HFF-Myc (cell line): ENCODE data around the gene COA6.
"Not testable (repeated sequence)": the region's sequence is repeated elsewhere in the genome, so short reads cannot be mapped to it uniquely, and the experiment has no call there.

Experiments used
- DNase-seq: peaks from one replicate; pipeline ENCODE4 v3.0.0-alpha.2; 2011; ENCODE audit warnings: low read depth; ENCODE audit errors: extremely low read depth
- H3K4me3 ChIP-seq: replicated peaks from 2 replicates; pipeline ENCODE4 v1.5.1; 2011; ENCODE audit warnings: low read depth, mild to moderate bottlenecking, control low read depth, low read length
- TF ChIP-seq, protein P1 (sequence below): IDR thresholded peaks from 2 replicates; pipeline ENCODE4 v1.5.1; 2012; ENCODE audit warnings: mild to moderate bottlenecking, low read depth, low read length, control low read depth; ENCODE audit errors: missing control alignments

COA6 gene

DNA sequence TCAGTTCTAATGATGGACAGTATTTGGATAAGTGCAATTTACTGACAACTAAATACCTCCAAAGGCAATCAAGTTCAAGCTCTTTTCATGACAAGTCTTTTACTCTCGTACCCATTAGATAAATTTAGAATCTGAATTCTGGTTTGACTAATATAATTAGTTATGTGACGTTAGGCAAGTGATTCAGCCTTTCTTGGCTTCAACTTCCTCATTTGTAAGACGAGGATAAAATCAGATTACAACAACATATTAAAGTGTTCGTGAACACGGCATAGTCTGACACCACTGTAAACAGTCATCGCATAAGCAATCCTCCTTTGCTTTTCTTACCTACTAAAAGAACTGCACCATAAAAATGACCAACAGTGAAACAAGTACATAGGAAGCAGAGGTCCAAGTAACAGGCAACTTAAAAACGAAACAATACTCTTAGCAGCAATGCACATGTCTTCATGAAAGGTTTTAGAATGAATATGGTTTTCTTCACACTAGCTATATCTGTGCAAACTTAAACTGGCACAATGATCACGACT is 25.7 kb downstream of the COA6 start:
- no peak for DNase-seq
- TF ChIP-seq, protein P1, sequence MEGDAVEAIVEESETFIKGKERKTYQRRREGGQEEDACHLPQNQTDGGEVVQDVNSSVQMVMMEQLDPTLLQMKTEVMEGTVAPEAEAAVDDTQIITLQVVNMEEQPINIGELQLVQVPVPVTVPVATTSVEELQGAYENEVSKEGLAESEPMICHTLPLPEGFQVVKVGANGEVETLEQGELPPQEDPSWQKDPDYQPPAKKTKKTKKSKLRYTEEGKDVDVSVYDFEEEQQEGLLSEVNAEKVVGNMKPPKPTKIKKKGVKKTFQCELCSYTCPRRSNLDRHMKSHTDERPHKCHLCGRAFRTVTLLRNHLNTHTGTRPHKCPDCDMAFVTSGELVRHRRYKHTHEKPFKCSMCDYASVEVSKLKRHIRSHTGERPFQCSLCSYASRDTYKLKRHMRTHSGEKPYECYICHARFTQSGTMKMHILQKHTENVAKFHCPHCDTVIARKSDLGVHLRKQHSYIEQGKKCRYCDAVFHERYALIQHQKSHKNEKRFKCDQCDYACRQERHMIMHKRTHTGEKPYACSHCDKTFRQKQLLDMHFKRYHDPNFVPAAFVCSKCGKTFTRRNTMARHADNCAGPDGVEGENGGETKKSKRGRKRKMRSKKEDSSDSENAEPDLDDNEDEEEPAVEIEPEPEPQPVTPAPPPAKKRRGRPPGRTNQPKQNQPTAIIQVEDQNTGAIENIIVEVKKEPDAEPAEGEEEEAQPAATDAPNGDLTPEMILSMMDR = no peak
- no peak overlapping the region for H3K4me3 ChIP-seq

DNA sequence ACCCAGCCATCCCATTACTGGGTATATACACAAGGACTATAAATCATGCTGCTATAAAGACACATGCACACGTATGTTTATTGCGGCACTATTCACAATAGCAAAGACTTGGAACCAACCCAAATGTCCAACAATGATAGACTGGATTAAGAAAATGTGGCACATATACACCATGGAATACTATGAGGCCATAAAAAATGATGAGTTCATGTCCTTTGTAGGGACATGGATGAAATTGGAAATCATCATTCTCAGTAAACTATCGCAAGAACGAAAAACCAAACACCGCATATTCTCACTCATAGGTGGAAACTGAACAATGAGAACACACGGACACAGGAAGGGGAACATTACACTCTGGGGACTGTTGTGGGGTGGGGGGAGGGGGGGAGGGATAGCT is 26.3 kb downstream of the COA6 start:
- not testable (repeated sequence) for DNase-seq, H3K4me3 ChIP-seq

DNA sequence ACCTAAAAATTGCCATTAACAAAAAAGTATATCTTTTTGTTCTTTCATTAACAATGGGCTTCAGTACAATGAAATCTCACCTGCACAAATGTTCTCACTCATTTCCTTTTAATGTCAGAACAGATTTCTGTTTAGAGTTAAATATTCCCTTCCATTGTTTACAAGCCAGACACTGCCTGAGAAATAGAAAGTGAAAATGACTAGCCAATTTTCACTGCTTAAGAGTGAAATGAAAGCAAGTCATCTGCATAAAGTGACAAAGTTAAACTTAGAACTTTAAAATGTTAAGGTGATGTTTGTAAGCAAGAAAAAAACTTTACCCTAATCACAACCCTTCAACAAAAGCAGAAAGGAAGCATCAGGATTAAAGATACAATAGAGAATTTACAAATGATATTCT is 27.5 kb downstream of the COA6 start:
- DNase-seq = no peak
- no peak overlapping the region for H3K4me3 ChIP-seq
- TF ChIP-seq, protein P1 = no peak

DNA sequence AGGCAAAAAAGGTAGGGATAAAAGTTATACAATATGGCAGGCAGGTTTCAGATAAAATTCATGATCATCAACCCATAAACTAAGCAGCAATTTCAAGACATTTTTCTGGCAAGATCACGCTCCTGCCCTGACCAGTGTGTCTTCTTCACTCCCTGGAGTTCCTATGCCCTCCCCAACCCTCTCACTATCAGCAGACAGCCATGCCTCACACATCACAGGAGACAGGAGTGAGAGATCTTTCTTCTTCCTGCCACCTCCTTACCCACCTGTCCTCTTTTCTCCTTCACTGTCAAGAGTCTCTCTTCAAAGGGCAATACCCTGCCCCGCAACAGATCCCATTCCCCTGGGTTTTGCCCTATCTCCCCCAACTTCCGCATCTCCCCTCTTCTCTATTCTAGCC is 28.4 kb downstream of the COA6 start:
- no peak for DNase-seq
- no peak overlapping the region for H3K4me3 ChIP-seq
- TF ChIP-seq, protein P1 = no peak

DNA sequence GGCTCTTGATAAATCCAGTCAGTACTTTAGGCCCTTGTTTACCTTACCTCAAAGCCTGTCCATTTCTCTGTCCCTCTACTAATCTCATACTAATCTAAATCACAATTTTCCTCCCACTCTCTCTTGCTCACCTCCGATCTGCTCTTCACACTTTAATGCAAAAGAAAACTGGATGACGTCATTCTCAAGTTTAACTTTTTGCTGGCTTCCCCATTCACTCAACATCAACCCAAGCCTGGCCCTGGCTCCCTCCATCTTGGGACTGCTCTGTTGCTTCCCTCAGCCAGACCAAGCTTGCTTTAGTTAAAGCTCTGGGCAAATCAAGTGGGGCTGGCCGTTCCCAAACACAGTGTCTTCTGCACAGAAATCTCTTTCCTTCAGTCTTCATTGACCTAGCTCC is 29.7 kb downstream of the COA6 start:
- DNase-seq = no peak
- no peak overlapping the region for H3K4me3 ChIP-seq
- TF ChIP-seq, protein P1 = no peak

DNA sequence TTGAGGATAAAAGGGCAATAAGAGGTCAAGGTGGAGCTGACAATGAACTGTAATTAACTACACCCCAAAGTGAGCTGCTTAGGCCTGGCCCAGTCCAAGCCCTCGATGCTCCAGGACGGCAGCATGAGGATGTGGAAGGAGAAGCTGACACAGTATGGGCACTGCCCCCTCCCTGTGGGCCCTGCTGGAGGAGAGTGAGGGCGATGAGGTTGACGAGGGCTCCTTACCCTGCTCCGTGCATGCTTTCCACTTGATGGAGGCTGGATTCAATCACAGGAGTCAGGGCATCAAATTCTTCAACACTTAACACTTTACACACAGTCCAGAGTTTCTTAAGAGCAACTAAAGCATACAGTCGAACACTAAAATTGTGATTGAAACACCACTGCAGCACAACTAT is 32.4 kb downstream of the COA6 start:
- no peak for DNase-seq
- H3K4me3 ChIP-seq = no peak overlapping the region
- TF ChIP-seq, protein P1 = no peak

DNA sequence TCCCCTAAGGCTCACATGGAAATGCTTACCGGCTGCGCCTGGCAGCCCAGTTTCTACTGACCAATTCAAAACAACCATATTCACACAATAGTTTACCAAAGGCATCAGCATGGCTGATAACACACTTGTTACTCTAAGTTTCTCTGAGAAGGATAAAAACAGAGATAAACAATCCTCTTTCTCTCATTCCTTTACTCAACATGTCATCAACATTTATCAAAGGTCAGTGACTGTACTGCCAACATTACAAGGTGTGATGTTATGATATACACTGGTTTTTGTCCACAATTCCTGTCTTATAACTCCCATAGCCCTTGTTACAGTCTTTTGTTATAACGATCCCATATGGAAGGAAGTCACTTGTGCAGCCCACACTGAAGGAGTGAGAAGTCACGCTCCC is 33.6 kb downstream of the COA6 start:
- TF ChIP-seq, protein P1 = no peak
- DNase-seq = no peak
- H3K4me3 ChIP-seq = no peak overlapping the region
